ENCODE results near the gene ZNF41.

DNA sequence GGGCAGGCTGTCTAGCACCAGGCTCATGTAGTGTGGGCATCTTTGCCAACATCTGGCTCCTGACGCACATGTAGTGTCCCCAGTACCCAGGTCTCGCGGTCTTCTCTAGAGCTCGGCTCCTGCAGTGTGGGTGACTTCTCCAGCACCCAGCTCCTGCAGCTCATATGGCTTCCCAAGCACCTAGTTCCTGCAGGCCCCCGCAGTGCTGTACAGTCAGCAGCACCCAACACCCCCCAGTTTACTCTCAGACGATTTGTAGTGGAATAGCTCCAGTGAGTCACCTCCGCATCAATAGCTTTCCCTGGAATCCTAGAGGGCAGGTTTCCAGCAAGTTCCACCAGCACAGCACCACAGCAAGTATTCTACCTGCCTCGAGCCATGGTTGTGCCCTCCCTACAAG lies 30.9 kb downstream of the ZNF41 start:
- TF ChIP-seq NR2C2 (CRISPR knock-in tag; IDR thresholded peaks at IDR 0.05; ENCODE audit: borderline replicate concordance), result no peak
- no peak for TF ChIP-seq SOX13 (IDR thresholded peaks at IDR 0.05)
- no peak for TF ChIP-seq SOX13 (CRISPR knock-in tag; conservative IDR thresholded peaks at IDR 0.05 in 1 of 2, IDR thresholded peaks at IDR 0.05 in 1 of 2)
- TF ChIP-seq ZBTB1 (CRISPR knock-in tag; IDR thresholded peaks at IDR 0.05; ENCODE audit: borderline replicate concordance), result no peak
- no peak for TF ChIP-seq ATF1 (CRISPR knock-in tag; IDR thresholded peaks at IDR 0.05)
- TF ChIP-seq SMARCC2 (IDR thresholded peaks at IDR 0.05), result no peak
- TF ChIP-seq TEAD2 (CRISPR knock-in tag; IDR thresholded peaks at IDR 0.05), result no peak
- TF ChIP-seq CBX2 (IDR thresholded peaks at IDR 0.05; ENCODE audit: low read depth, low read length), result no peak
- no peak for TF ChIP-seq CBX2 (CRISPR knock-in tag; IDR thresholded peaks at IDR 0.05; ENCODE audit: low read depth)
- no peak for TF ChIP-seq ZSCAN29 (CRISPR knock-in tag; conservative IDR thresholded peaks at IDR 0.05)
